Measurements from ENCODE around the gene SSR1.
A peak's percentile ranks its signal among the peaks of the same experiment; 100 is the strongest.

SSR1 gene

GRCh38 chr6:7246401-7247178, 66.4 kb downstream of the SSR1 start:
- TF ChIP-seq CTCF (IDR thresholded peaks at IDR 0.05) (peak; percentile 28; the same call in 1 of the 2 replicates), ZFX (IDR thresholded peaks at IDR 0.05; ENCODE audit: borderline replicate concordance) (no peak)
- no peak overlapping the region for H3K27ac ChIP-seq

GRCh38 chr6:7245668-7246393, 67.2 kb downstream of the SSR1 start:
- TF ChIP-seq ZFX (IDR thresholded peaks at IDR 0.05; ENCODE audit: borderline replicate concordance) (no peak), CTCF (IDR thresholded peaks at IDR 0.05) (no peak)

GRCh38 chr6:7243179-7243981, 69.6 kb downstream of the SSR1 start:
- H3K27ac ChIP-seq, result peak overlapping the region; percentile 89
- TF ChIP-seq ZFX (IDR thresholded peaks at IDR 0.05; ENCODE audit: borderline replicate concordance), result no peak
- TF ChIP-seq CTCF (IDR thresholded peaks at IDR 0.05), result peak; percentile 94

More at GRCh38 chr6:7245668-7246393, 67.2 kb downstream of the SSR1 start:
- no peak overlapping the region for H3K27ac ChIP-seq

- no peak for TF ChIP-seq ZFX (IDR thresholded peaks at IDR 0.05; ENCODE audit: borderline replicate concordance)
- no peak for TF ChIP-seq CTCF (IDR thresholded peaks at IDR 0.05)
- peak overlapping the region; percentile 89 for H3K27ac ChIP-seq
Measured at GRCh38 chr6:7242835-7243178, 70.2 kb downstream of the SSR1 start.

GRCh38 chr6:7241709-7242645, 71.0 kb downstream of the SSR1 start:
- TF ChIP-seq ZFX (IDR thresholded peaks at IDR 0.05; ENCODE audit: borderline replicate concordance) (no peak), CTCF (IDR thresholded peaks at IDR 0.05) (no peak)
- H3K27ac ChIP-seq, result peak overlapping the region; percentile 89

- peak overlapping the region; percentile 89 for H3K27ac ChIP-seq
- TF ChIP-seq CTCF (IDR thresholded peaks at IDR 0.05) (no peak), ZFX (IDR thresholded peaks at IDR 0.05; ENCODE audit: borderline replicate concordance) (no peak)
Measured at GRCh38 chr6:7241160-7241559, 71.8 kb downstream of the SSR1 start.

Measured in 22Rv1 (cell line).